BLaER1 (cell line): ENCODE data around the gene SBNO2.

Experiments used
- H3K27ac ChIP-seq: shearing (Covaris generic); formaldehyde crosslinking; 2 replicates; pipeline ENCODE4 v1.8.1; 2022
- H3K27me3 ChIP-seq: shearing (Covaris generic); formaldehyde crosslinking; 2 replicates; pipeline ENCODE4 v1.8.1; 2022
- H3K36me3 ChIP-seq: shearing (Covaris generic); formaldehyde crosslinking; 2 replicates; pipeline ENCODE4 v1.8.1; 2022
- H3K4me1 ChIP-seq: shearing (Covaris generic); formaldehyde crosslinking; 2 replicates; pipeline ENCODE4 v1.8.1; 2022
- H3K4me2 ChIP-seq: shearing (Covaris generic); formaldehyde crosslinking; 2 replicates; pipeline ENCODE4 v1.8.1; 2022
- H3K4me3 ChIP-seq: shearing (Covaris generic); formaldehyde crosslinking; 2 replicates; pipeline ENCODE4 v1.8.1; 2022
- H3K9ac ChIP-seq: shearing (Covaris generic); formaldehyde crosslinking; 2 replicates; pipeline ENCODE4 v1.8.1; 2022
- H3K9me3 ChIP-seq: shearing (Covaris generic); formaldehyde crosslinking; 2 replicates; pipeline ENCODE4 v1.8.1; 2022
- H4K20me1 ChIP-seq: shearing (Covaris generic); formaldehyde crosslinking; 2 replicates; pipeline ENCODE4 v1.8.1; 2022
- Cebpa-rat ChIP-seq: shearing (Covaris generic); IDR thresholded peaks from 2 replicates; pipeline ENCODE4 v1.8.1; 2022

SBNO2 gene

DNA sequence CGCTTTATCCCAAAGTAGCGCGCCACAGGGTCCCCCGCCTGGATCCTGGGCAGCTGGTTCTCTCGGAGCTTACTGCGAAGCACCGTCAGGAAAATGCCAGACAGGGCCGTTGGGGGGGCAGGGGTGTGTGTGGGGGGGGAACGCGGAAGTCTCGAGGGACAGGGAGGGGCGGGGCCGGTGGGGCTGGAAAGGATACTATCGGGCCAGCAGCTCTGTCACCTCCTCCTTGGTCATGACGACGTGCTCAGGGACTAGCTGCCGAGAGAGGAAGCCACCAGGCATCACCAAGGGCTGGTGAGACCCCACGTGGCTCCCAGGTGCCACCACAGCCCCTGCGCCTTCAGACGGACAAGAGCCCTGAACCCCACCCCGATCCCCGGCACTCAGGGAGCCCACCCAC lies 84.2 kb downstream of the SBNO2 start:
- H3K36me3 ChIP-seq = peaks cover 80% of the 10 kb centered on the region

DNA sequence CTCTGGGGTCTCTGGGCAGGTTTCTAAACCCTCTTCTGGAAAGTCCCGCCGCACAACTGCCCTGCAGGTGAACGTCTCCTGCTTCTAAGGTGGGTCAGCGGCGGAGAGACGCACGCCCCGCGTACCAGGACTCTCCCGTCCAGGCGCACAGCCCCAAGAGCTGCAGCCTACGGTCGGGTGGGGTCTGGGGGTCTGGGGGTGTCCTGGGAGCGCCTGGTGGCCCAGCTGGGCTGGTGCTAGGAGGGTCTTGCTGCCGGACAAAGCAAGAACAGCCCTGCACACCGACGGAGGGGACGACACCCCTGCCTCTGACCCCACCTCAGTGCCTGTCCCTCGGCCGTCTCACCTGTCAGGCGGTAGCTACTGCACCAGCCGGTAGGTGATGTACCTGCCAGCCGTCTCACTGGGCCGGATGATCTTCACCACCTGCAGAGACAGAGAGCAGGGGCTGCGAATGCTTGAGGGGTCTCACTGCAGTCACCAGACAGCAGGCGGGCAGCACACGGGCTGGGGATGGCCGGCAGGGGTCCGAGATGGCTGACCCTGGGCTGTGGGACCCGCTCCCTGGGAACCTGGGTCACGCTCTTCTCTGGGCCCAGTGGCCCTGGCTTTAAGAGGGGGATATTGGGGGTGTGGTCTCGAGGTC lies 84.8 kb downstream of the SBNO2 start:
- peaks cover 87% of the 10 kb centered on the region for H3K36me3 ChIP-seq
- peak overlapping the region; percentile 86 for H3K27ac ChIP-seq
- no peaks in the 10 kb centered on the region for H3K27me3 ChIP-seq
- H3K4me3 ChIP-seq = no peak overlapping the region
- H3K4me1 ChIP-seq = peaks cover 53% of the 10 kb centered on the region
- H3K9me3 ChIP-seq = no peaks in the 10 kb centered on the region
- H3K4me2 ChIP-seq = peak overlapping the region; percentile 85
- H4K20me1 ChIP-seq = peaks cover 89% of the 10 kb centered on the region
- peak overlapping the region; percentile 67 for H3K9ac ChIP-seq
- no peak for TF ChIP-seq Cebpa-rat

More for the DNA sequence above, 84.2 kb downstream of the SBNO2 start:
- Histone ChIP-seq H4K20me1 (peaks cover 89% of the 10 kb centered on the region), H3K9me3 (no peaks in the 10 kb centered on the region), H3K27ac (no peak overlapping the region), H3K4me1 (peaks cover 56% of the 10 kb centered on the region), H3K9ac (no peak overlapping the region), H3K27me3 (no peaks in the 10 kb centered on the region), H3K4me3 (no peak overlapping the region), H3K4me2 (peak overlapping the region; percentile 85; the same call in 1 of the 2 replicates)
- TF ChIP-seq Cebpa-rat = no peak

DNA sequence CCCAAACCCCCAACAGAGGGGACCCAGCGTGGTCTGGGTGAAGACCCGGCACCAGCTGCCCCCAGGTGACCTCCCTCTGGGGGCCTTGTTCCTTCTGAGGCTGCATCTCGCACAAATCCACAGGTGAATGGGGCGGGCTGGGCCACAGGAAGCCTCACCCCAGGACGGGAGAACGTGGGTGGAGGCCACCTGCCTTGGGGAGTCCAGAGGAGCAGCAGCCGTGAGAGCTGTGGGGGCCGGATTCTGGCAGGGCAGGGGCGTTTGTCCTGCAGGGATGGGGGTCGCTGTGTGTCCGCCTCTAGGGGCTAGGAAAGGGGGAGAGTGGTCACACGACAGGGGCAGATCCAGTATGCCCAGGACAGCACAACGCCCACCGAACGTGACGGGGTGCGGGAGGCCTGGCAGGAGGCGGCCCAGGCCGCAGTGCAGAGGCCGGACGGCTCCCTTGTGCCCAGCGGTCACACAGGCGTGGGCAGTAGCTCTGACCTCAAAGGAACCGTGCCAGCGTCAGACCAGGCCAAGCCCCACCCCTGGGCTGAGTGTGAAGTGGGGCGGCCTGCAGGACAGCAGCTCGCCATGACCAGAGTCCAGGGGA lies 85.6 kb downstream of the SBNO2 start:
- Histone ChIP-seq H3K9me3 (no peaks in the 10 kb centered on the region), H3K9ac (peak overlapping the region; percentile 67), H3K27ac (peak overlapping the region; percentile 86), H3K4me1 (peaks cover 45% of the 10 kb centered on the region), H3K27me3 (no peaks in the 10 kb centered on the region), H4K20me1 (peaks cover 89% of the 10 kb centered on the region), H3K4me2 (peak overlapping the region; percentile 85), H3K36me3 (peaks cover 89% of the 10 kb centered on the region), H3K4me3 (peak overlapping the region; percentile 29; the same call in 1 of the 2 replicates)
- no peak for TF ChIP-seq Cebpa-rat

DNA sequence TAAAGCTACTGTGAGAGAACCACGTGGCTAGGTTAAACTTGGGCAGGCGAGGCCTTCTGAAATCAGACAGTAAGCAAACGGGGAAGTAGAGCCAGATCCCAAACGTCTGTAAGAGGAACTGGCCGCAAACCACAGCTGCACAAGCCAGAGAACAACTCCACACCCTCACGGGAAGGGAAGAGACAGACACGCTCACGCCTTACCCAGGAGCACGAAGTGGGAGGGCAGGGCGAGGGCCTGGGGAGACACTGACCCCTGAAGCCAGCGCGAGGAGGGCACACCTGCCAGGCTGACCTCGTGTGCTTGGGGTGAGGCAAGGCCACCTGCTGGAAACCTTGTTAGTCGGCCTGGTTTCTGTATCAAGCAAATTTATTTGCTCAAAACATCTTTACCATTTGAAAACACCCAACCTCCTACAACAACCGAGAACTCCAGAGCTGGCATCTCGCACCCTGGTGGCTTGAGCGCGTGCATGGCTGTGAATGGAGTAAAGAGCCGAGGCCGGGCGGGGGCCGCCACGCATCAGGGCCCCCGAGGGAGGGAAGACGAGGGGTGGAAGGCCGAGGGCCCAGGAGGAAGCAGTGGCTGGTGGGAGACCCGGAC lies 86.2 kb downstream of the SBNO2 start:
- H3K36me3 ChIP-seq = peaks cover 89% of the 10 kb centered on the region
- peak overlapping the region; percentile 85 for H3K4me2 ChIP-seq
- H3K27ac ChIP-seq = peak overlapping the region; percentile 86
- peaks cover 45% of the 10 kb centered on the region for H3K4me1 ChIP-seq
- peak overlapping the region; percentile 67 for H3K9ac ChIP-seq
- no peak for TF ChIP-seq Cebpa-rat
- peak overlapping the region; percentile 29; the same call in 1 of the 2 replicates for H3K4me3 ChIP-seq
- H3K27me3 ChIP-seq = no peaks in the 10 kb centered on the region
- peaks cover 89% of the 10 kb centered on the region for H4K20me1 ChIP-seq
- no peaks in the 10 kb centered on the region for H3K9me3 ChIP-seq

DNA sequence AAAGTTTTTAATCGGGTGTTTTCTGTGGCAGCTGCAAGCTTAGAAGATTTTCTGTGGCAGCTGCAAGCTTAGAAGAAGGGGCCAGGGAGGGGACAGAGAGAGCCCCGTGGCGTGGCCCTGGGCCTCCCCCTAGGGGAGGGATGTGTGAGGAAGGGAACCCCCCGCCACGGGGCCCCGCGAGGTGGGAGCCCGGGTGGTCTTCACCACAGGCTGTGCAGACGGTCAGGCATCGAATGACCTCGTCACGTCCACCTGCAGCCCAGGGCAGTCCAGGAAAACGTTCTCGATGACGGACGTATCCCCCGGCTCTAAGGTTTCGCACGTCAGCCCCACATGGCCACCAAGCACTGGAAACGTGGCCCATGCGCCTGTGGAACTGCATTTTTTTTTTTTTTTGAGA lies 87.5 kb downstream of the SBNO2 start:
- Histone ChIP-seq H3K4me3 (no peak overlapping the region), H3K4me1 (peaks cover 51% of the 10 kb centered on the region), H3K4me2 (peak overlapping the region; percentile 85), H3K9me3 (no peaks in the 10 kb centered on the region), H3K27me3 (no peaks in the 10 kb centered on the region), H3K9ac (no peak overlapping the region), H3K36me3 (peaks cover 86% of the 10 kb centered on the region), H4K20me1 (peaks cover 87% of the 10 kb centered on the region), H3K27ac (peak overlapping the region; percentile 86; the same call in 1 of the 2 replicates)
- no peak for TF ChIP-seq Cebpa-rat

DNA sequence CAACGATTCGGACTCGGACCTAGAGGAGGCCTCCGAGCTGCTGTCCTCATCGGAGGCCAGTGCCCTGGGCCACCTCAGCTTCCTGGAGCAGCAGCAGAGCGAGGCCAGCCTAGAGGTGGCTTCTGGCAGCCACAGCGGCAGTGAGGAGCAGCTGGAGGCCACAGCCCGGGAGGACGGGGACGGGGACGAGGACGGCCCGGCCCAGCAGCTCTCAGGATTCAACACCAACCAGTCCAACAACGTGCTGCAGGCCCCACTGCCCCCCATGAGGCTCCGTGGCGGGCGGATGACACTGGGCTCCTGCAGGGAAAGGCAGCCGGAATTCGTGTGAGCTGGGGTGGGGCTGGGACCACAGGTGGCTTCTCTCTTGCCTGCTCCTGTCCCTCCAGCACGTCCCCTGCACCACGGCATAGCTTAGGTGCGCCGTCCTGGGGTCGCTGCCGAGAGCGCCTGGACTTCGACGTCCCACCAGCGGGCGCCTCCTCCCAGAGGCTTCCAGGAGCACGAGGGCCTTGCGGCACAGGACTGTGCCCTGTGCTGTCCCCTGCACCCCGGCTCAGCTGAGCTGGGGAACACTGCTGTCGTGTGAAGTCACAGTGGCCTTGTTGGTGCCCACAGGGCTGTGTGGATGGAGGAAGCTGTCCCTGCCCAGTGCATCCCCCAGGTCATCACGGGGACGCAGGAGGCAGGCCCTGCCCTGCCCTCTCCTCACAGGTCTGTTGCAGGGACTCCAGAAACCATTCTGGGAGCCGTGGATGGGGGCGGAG lies 88.2 kb downstream of the SBNO2 start:
- Histone ChIP-seq H4K20me1 (peaks cover 88% of the 10 kb centered on the region), H3K9ac (no peak overlapping the region), H3K27ac (no peak overlapping the region), H3K36me3 (peaks cover 86% of the 10 kb centered on the region), H3K4me1 (peaks cover 51% of the 10 kb centered on the region), H3K4me3 (no peak overlapping the region), H3K27me3 (no peaks in the 10 kb centered on the region), H3K4me2 (no peak overlapping the region), H3K9me3 (no peaks in the 10 kb centered on the region)
- no peak for TF ChIP-seq Cebpa-rat

DNA sequence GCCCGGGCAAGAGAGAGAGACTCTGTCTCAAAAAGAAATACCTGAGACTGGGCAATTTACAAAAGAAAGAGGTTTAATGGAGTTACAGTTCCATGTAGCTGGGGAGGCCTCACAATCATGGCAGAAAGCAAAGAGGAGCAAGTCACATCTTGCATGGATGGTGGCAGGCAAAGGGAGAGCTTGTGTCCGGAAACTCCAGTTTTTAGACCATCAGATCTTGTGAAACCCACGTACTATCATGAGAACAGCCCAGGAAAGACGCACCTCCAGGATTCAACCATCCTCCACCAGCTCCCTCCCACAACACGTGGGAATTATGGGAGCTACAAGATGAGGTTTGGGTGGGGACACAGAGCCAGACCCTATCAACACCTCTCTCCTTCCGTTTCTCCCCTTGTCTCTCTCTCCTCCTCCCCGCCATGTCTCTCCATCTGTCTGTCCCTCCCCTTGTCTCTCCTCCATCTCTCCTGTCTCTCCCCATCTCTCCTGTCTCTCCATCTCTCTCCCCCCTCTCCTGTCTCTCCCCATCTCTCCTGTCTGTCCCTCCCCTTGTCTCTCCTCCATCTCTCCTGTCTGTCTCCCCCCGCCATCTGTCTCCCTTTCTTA lies 88.9 kb downstream of the SBNO2 start:
- no peak overlapping the region for H3K9ac ChIP-seq
- no peak for TF ChIP-seq Cebpa-rat
- H3K4me1 ChIP-seq = peaks cover 51% of the 10 kb centered on the region
- peaks cover 87% of the 10 kb centered on the region for H3K36me3 ChIP-seq
- peaks cover 93% of the 10 kb centered on the region for H4K20me1 ChIP-seq
- no peak overlapping the region for H3K4me3 ChIP-seq
- H3K27me3 ChIP-seq = no peaks in the 10 kb centered on the region
- no peak overlapping the region for H3K4me2 ChIP-seq
- H3K9me3 ChIP-seq = no peaks in the 10 kb centered on the region
- H3K27ac ChIP-seq = no peak overlapping the region

DNA sequence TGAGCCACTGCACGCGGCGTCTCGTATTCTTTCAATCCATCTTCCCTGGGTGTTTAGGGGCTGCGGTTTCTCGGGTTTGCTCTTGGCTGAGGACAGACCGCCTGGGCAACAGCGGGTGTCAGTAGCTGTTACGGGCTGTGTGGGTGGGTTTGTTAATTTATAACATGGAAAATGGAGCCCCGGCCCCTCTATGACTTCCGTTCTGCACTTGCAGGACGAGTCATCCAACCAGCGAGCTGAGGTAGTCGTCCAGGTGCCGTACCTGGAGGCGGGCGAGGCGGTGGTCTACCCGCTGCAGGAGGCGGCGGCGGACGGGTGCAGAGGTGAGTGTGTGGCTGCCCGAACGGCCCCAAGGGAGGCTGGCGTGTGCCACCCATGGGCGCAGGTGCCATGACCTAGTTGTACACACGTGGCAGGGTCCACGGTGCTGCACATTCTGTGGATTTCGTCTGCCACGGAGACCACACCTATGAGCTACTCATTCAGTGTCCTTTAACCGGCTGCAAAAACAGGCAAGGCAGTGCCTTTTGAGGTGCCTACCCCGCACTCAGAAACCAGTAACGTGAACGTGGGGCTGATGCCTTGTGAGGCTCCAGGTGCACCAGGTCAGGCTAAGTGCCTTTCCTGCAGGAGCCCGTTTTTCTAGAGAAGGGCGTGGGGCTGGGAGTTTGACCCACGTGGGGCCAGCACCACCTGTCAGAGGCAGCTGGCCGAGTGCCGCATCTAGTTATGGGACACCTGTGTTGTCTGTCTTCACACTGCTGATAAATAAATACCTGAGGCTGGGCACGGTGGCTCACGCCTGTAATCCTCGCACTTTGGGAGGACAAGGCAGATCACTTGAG lies 89.8 kb downstream of the SBNO2 start:
- Histone ChIP-seq H3K4me2 (no peak overlapping the region), H3K4me1 (peaks cover 47% of the 10 kb centered on the region), H3K27me3 (no peaks in the 10 kb centered on the region), H3K9ac (no peak overlapping the region), H3K36me3 (peaks cover 91% of the 10 kb centered on the region), H3K4me3 (no peak overlapping the region), H3K9me3 (no peaks in the 10 kb centered on the region), H3K27ac (no peak overlapping the region), H4K20me1 (peaks cover 98% of the 10 kb centered on the region)
- TF ChIP-seq Cebpa-rat = no peak
